Effector CD8-positive, alpha-beta T cell (primary cell): ENCODE measurements around the gene THAP9.
"Not testable (repeated sequence)": the region's sequence is repeated elsewhere in the genome, so short reads cannot be mapped to it uniquely, and the experiment has no call there.

Experiments used
- DNase-seq: peaks from one replicate; lab custom pipeline; 2025; lab: John Stamatoyannopoulos, UW

Gene THAP9

GRCh38 chr4:82892467-82892802, 8.1 kb upstream of the THAP9 start:
- no peak for DNase-seq

- DNase-seq, result no peak
Observed at GRCh38 chr4:82893942-82894341, 6.6 kb upstream of the THAP9 start.

- DNase-seq, result no peak
Observed at GRCh38 chr4:82896755-82897154, 3.8 kb upstream of the THAP9 start.

- no peak for DNase-seq
Observed at GRCh38 chr4:82898322-82899243, 2.0 kb upstream of the THAP9 start.

- no peak for DNase-seq
Observed at GRCh38 chr4:82899374-82900065, 1.0 kb upstream of the THAP9 start.

- no peak for DNase-seq
Observed at GRCh38 chr4:82900066-82900410, 497 bp upstream of the THAP9 start.

- DNase-seq, result no peak
Observed at GRCh38 chr4:82901183-82901718, 716 bp downstream of the THAP9 start.

- no peak for DNase-seq
Observed at GRCh38 chr4:82903737-82904136, 3.2 kb downstream of the THAP9 start.

GRCh38 chr4:82905205-82905604, 4.7 kb downstream of the THAP9 start:
- DNase-seq, result no peak

GRCh38 chr4:82906469-82906868, 5.9 kb downstream of the THAP9 start:
- DNase-seq, result no peak

GRCh38 chr4:82909326-82909725, 8.8 kb downstream of the THAP9 start:
- no peak for DNase-seq

- DNase-seq, result no peak
Observed at GRCh38 chr4:82913305-82913704, 12.8 kb downstream of the THAP9 start.

- not testable (repeated sequence) for DNase-seq
Observed at GRCh38 chr4:82913968-82914367, 13.4 kb downstream of the THAP9 start.

- DNase-seq, result no peak
Observed at GRCh38 chr4:82918091-82918490, 17.6 kb downstream of the THAP9 start.

GRCh38 chr4:82919386-82919785, 18.9 kb downstream of the THAP9 start:
- no peak for DNase-seq

GRCh38 chr4:82921795-82922194, 21.3 kb downstream of the THAP9 start:
- no peak for DNase-seq

GRCh38 chr4:82930848-82931755, 30.6 kb downstream of the THAP9 start:
- DNase-seq, result no peak

GRCh38 chr4:82934441-82934840, 33.9 kb downstream of the THAP9 start:
- DNase-seq, result no peak

GRCh38 chr4:82939414-82939813, 38.9 kb downstream of the THAP9 start:
- no peak for DNase-seq

GRCh38 chr4:82947498-82947897, 47.0 kb downstream of the THAP9 start:
- no peak for DNase-seq

- no peak for DNase-seq
Observed at GRCh38 chr4:82948647-82949204, 48.2 kb downstream of the THAP9 start.

GRCh38 chr4:82951196-82951595, 50.7 kb downstream of the THAP9 start:
- DNase-seq, result no peak
